Suprapubic skin (tissue), 4 donors: ENCODE results near the gene PRKAG2.

Source experiments
- CTCF ChIP-seq, 2 donors: fragments of 200-600 bp in 1 of 2; fragments of 450-650 bp in 1 of 2; sonication (generic) in 1 of 2; IDR thresholded peaks; one replicate each; pipeline ENCODE4 v1.5.1; 2016 to 2019; ENCODE audit warnings: antibody characterized with exemption in 2 of 2, mild to moderate bottlenecking in 1 of 2, moderate library complexity in 1 of 2
- EP300 ChIP-seq: sonication (generic); formaldehyde crosslinking; IDR thresholded peaks from one replicate; pipeline ENCODE4 v1.6.1; 2017; ENCODE audit warnings: antibody characterized with exemption
- POLR2A ChIP-seq, 2 donors: fragments of 450-650 bp; IDR thresholded peaks; one replicate each; pipeline ENCODE4 v1.6.1; 2017; ENCODE audit warnings: antibody characterized with exemption in 2 of 2, mild to moderate bottlenecking in 2 of 2, moderate library complexity in 2 of 2
- POLR2AphosphoS5 ChIP-seq, 3 donors: sonication (generic); formaldehyde crosslinking; IDR thresholded peaks; one replicate each; pipeline ENCODE4 v1.6.1; 2017; ENCODE audit warnings: antibody characterized with exemption in 3 of 3

- TF ChIP-seq CTCF (IDR thresholded peaks at IDR 0.05) (no peak), POLR2A (IDR thresholded peaks at IDR 0.05) (no peak), EP300 (no peak), POLR2AphosphoS5 (IDR thresholded peaks at IDR 0.05) (no peak)
These were observed 141.6 kb downstream of the PRKAG2 start for GRCh38 chr7:151735186-151735850.
